ENCODE measurements around the gene RNASE2. TPM values are rescaled to one million over a fixed set of nuclear protein-coding genes. Genes with fewer than 3 reads are reported as not detected.

RNASE2 gene
- total RNA-seq, 1 donor, result 38.3 TPM

DNA sequence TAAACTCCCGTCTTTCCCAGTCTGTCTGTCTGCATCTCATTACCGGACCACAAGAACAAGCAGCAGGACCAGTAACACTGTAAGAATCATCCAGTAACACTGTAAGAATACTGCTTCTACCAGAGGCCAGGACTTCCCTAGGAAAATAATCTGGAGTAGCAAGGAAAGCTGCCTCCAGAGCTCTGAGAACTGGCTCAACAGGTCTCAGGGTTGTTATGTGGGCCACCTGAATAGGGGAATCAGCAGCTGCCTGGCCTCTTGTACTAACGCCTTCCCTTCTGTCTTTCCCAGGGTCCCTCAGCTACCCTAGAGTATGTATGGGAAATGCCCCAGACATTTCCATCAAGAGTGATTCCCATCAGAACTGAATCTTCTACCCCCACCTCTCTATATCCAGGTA is 42.9 kb downstream of the RNASE2 start:
- Histone ChIP-seq H3K4me1 (ENCODE audit: insufficient read depth, low read length) (no peaks in the 10 kb centered on the region), H3K9me3 (ENCODE audit: low read depth, low read length) (no peaks in the 10 kb centered on the region), H3K27me3 (ENCODE audit: insufficient read depth, low read length) (no peaks in the 10 kb centered on the region), H3K4me3 (ENCODE audit: low read length) (no peak overlapping the region)

DNA sequence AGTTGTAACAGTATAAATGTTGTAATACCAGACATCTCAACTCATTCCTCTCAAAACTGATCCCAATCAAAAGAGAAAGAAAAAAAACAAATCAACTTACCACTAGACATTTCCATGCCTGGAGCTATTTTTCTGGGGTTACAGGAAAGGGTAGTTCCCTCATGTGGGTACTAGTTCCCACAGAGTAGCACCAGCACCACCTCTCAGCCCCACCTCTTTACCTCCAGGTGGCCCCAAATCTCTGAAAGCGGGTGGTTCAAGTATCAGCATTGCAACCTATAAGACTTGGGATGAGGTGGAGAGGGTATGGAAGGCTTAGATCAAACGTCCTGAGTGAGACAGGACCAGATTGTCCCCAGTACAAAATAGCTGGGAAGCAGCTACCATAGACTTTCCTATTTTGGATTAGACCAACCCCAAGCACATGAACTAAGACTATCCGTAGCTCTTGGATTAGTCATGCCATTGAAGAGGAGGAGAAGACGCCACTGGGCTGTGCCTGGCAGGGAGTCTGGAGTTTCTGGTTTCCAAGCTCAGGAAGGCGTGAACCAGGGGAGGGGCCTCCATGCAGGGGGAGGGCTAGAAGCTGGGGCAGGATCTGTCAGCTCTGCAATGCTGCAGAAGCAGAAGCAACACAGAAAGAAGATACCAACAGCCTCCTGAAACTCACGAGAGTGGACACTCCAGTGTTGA is 43.5 kb downstream of the RNASE2 start, which contains the start of gene SLC39A2:
SLC39A2 (plus strand) TSS at position 620 of the 693 bp plus-strand sequence. CDS start 154 bp downstream, outside the sequence.
- Histone ChIP-seq H3K27me3 (ENCODE audit: insufficient read depth, low read length) (no peaks in the 10 kb centered on the region), H3K4me3 (ENCODE audit: low read length) (no peak within 1 kb of the TSS), H3K4me1 (ENCODE audit: insufficient read depth, low read length) (no peaks in the 10 kb centered on the region), H3K9me3 (ENCODE audit: low read depth, low read length) (no peaks in the 10 kb centered on the region)

DNA sequence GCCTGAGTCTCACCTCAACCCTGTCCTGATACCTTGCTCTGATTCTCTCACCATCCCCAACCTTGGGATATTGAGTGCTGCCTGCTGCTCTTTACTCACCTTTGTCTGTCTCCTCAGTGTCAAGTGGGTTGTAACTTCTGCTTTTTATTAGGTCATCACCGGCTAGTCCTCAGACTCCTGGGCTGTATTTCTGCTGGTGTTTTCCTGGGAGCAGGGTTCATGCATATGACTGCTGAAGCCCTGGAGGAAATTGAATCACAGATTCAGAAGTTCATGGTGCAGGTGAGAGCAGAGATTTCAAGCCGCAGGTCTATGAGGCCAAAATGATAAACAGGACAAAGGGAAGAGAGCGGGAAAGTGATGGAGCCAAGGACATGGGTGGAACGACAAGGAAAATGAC is 44.3 kb downstream of the RNASE2 start:
- H3K27me3 ChIP-seq (ENCODE audit: insufficient read depth, low read length), result no peaks in the 10 kb centered on the region
- no peaks in the 10 kb centered on the region for H3K4me1 ChIP-seq (ENCODE audit: insufficient read depth, low read length)
- no peak overlapping the region for H3K4me3 ChIP-seq (ENCODE audit: low read length)

DNA sequence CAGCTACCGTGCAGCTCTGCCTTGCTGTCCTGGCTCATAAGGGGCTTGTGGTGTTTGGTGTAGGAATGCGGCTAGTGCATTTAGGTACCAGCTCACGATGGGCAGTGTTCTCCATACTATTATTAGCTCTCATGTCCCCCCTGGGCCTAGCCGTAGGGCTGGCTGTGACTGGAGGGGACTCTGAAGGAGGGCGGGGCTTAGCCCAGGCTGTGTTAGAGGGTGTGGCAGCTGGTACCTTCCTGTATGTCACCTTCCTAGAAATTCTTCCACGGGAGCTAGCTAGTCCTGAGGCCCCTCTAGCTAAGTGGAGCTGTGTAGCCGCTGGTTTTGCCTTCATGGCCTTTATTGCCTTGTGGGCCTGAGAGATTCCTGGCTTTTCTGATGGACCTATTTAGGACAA is 45.9 kb downstream of the RNASE2 start:
- H3K4me3 ChIP-seq (ENCODE audit: low read length), result no peak overlapping the region
- no peaks in the 10 kb centered on the region for H3K4me1 ChIP-seq (ENCODE audit: insufficient read depth, low read length)
- H3K27me3 ChIP-seq (ENCODE audit: insufficient read depth, low read length), result no peaks in the 10 kb centered on the region
- no peaks in the 10 kb centered on the region for H3K9me3 ChIP-seq (ENCODE audit: low read depth, low read length)

More for the DNA sequence above, 44.3 kb downstream of the RNASE2 start:
- no peaks in the 10 kb centered on the region for H3K9me3 ChIP-seq (ENCODE audit: low read depth, low read length)

DNA sequence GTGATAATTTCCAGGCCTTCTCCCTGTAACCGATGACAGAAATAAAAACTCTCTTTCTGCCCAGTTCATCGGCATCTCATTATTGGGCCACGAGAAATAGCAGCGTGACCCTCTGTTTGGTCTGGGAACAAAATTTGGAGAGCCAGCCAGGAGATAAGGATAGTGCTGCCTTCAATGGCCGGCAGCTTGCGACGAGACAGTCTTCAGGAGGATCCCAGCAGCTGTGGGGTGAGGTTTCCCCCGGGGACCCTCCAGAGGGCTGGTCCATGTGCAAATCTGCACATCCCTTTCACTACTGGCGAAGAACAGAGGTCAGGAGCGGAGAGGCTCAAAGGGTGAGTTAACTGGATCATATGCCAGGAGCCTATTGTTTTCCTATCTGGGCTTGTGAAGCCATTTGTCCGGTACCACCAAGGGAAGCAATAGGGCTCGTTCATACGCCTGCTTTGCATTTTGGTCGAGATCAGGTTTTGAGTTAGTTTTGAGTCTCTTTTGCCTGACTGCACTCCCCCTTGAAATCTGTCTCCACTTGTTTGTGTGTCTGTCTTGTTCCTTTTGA is 48.6 kb downstream of the RNASE2 start:
- Histone ChIP-seq H3K9me3 (ENCODE audit: low read depth, low read length) (no peaks in the 10 kb centered on the region), H3K4me3 (ENCODE audit: low read length) (no peak overlapping the region), H3K4me1 (ENCODE audit: insufficient read depth, low read length) (no peaks in the 10 kb centered on the region), H3K27me3 (ENCODE audit: insufficient read depth, low read length) (no peaks in the 10 kb centered on the region)

Other genes with a start within 250 kb of the RNASE2 start
- gene EDDM3A, start 209.6 kb upstream of the RNASE2 start, total RNA-seq, result not detected
- not detected for gene EDDM3B, start 187.1 kb upstream of the RNASE2 start, total RNA-seq
- gene RNASE6, start 174.2 kb upstream of the RNASE2 start, total RNA-seq, result 31.5 TPM
- not detected for gene RNASE1, start 152.6 kb upstream of the RNASE2 start, total RNA-seq
- 2.2 TPM for gene RNASE3, start 64.1 kb upstream of the RNASE2 start, total RNA-seq
- 50.6 TPM for gene METTL17, start 34.5 kb downstream of the RNASE2 start, total RNA-seq
- not detected for gene SLC39A2, start 43.8 kb downstream of the RNASE2 start, total RNA-seq
- 9.7 TPM for gene NDRG2, start 69.6 kb downstream of the RNASE2 start, total RNA-seq
- not detected for gene TPPP2, start 74.7 kb downstream of the RNASE2 start, total RNA-seq
- not detected for gene RNASE13, start 79.3 kb downstream of the RNASE2 start, total RNA-seq
- not detected for gene RNASE7, start 86.9 kb downstream of the RNASE2 start, total RNA-seq
- not detected for gene RNASE8, start 102.3 kb downstream of the RNASE2 start, total RNA-seq
- 12.9 TPM for gene ARHGEF40, start 114.8 kb downstream of the RNASE2 start, total RNA-seq
- gene ZNF219, start 143.2 kb downstream of the RNASE2 start, total RNA-seq, result 8.9 TPM
- gene TMEM253, start 145.6 kb downstream of the RNASE2 start, total RNA-seq, result 0.21 TPM
- gene OR5AU1, start 200.6 kb downstream of the RNASE2 start, total RNA-seq, result not detected

All from mononuclear cell (primary cell).